Parathyroid adenoma (tissue), 2 donors: ENCODE results near the gene DDB1.

ENCODE experiments used
- H2AFZ ChIP-seq: fragments of 300-600 bp; sonication (generic); one replicate; pipeline ENCODE4 v1.7.0; 2017; ENCODE audit warnings: antibody characterized with exemption, mild to moderate bottlenecking
- H3K27ac ChIP-seq: fragments of 300-600 bp; sonication (generic); one replicate; pipeline ENCODE4 v1.7.0; 2017
- H3K27me3 ChIP-seq: fragments of 300-600 bp; sonication (generic); one replicate; pipeline ENCODE4 v1.7.0; 2017; ENCODE audit warnings: low read length; ENCODE audit not compliant: control insufficient read depth, insufficient read depth
- H3K36me3 ChIP-seq: fragments of 300-600 bp; sonication (generic); one replicate; pipeline ENCODE4 v1.7.0; 2017; ENCODE audit warnings: low read length; ENCODE audit not compliant: control insufficient read depth, insufficient read depth
- H3K4me1 ChIP-seq: fragments of 300-600 bp; sonication (generic); one replicate; pipeline ENCODE4 v1.7.0; 2017; ENCODE audit warnings: control low read depth
- H3K4me2 ChIP-seq: fragments of 300-600 bp; sonication (generic); one replicate; pipeline ENCODE4 v1.7.0; 2017; ENCODE audit warnings: low read length
- H3K4me3 ChIP-seq: fragments of 300-600 bp; sonication (generic); one replicate; pipeline ENCODE4 v1.7.0; 2017; ENCODE audit warnings: low read depth, low read length
- H3K79me2 ChIP-seq: fragments of 300-600 bp; sonication (generic); one replicate; pipeline ENCODE4 v1.7.0; 2017; ENCODE audit warnings: control low read depth
- H3K9ac ChIP-seq: fragments of 300-600 bp; sonication (generic); one replicate; pipeline ENCODE4 v1.7.0; 2017; ENCODE audit warnings: mild to moderate bottlenecking
- H3K9me3 ChIP-seq: fragments of 300-600 bp; sonication (generic); one replicate; pipeline ENCODE4 v1.7.0; 2017; ENCODE audit warnings: low read length; ENCODE audit not compliant: control insufficient read depth
- TF ChIP-seq, protein P1 (sequence below): fragments of 300-600 bp; sonication (generic); IDR thresholded peaks from one replicate; pipeline ENCODE4 v1.7.0; 2017; ENCODE audit warnings: antibody characterized with exemption, mild to moderate bottlenecking
- donor health status: primary hyperparathyroidism.

Gene DDB1

DNA sequence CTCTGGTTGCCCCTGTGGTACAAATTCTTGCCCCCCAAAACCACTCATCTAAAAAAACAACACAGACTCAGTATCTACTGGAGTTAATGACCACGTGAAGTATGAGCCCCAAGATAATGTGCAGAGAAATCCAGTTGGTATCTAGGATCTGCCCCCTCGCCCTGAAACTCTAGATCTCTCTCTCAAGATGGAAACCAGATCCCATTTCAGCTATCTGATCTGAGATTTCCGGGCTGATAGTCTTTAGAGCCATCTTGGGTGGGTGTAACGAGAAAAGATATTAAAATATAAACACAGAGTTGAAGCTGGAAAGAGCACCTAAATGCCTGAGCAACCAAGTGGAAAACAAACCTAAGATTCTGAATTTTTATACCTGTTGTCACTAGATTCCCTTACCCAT lies 23.8 kb downstream of the DDB1 start:
- no peak overlapping the region for H3K4me3 ChIP-seq
- TF ChIP-seq, protein P1, sequence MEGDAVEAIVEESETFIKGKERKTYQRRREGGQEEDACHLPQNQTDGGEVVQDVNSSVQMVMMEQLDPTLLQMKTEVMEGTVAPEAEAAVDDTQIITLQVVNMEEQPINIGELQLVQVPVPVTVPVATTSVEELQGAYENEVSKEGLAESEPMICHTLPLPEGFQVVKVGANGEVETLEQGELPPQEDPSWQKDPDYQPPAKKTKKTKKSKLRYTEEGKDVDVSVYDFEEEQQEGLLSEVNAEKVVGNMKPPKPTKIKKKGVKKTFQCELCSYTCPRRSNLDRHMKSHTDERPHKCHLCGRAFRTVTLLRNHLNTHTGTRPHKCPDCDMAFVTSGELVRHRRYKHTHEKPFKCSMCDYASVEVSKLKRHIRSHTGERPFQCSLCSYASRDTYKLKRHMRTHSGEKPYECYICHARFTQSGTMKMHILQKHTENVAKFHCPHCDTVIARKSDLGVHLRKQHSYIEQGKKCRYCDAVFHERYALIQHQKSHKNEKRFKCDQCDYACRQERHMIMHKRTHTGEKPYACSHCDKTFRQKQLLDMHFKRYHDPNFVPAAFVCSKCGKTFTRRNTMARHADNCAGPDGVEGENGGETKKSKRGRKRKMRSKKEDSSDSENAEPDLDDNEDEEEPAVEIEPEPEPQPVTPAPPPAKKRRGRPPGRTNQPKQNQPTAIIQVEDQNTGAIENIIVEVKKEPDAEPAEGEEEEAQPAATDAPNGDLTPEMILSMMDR, result no peak
- H3K4me2 ChIP-seq, result no peak overlapping the region
- H3K9me3 ChIP-seq, result no peaks in the 10 kb centered on the region
- no peak overlapping the region for H3K9ac ChIP-seq
- no peak overlapping the region for H2AFZ ChIP-seq
- peaks cover 4% of the 10 kb centered on the region for H3K4me1 ChIP-seq
- H3K36me3 ChIP-seq, result no peaks in the 10 kb centered on the region
- no peak overlapping the region for H3K27ac ChIP-seq
- no peaks in the 10 kb centered on the region for H3K27me3 ChIP-seq
- no peaks in the 10 kb centered on the region for H3K79me2 ChIP-seq

DNA sequence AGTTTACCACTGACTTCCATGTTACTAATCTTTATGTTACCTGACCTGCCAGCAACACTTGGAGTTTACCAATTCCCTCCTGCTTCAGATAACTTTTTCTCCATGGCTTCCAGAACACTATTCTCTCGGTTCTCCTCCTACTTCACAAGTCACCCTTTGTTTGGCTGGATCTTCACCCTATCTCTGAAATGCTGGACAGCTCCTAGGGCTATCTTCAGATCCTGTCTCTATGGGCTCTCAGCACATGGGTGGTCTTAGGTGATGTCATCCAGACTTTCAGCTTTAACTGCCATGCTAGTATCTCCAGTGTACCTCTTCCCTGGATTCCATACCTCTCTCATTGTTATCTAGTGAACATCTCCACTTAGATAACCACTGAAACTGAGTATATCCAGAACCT lies 25.6 kb downstream of the DDB1 start:
- no peaks in the 10 kb centered on the region for H3K9me3 ChIP-seq
- no peaks in the 10 kb centered on the region for H3K36me3 ChIP-seq
- H3K27ac ChIP-seq, result no peak overlapping the region
- H3K4me3 ChIP-seq, result no peak overlapping the region
- H3K27me3 ChIP-seq, result no peaks in the 10 kb centered on the region
- no peaks in the 10 kb centered on the region for H3K79me2 ChIP-seq
- H3K4me1 ChIP-seq, result peaks cover 4% of the 10 kb centered on the region
- no peak overlapping the region for H3K9ac ChIP-seq
- H2AFZ ChIP-seq, result no peak overlapping the region
- H3K4me2 ChIP-seq, result no peak overlapping the region
- TF ChIP-seq, protein P1, result no peak

DNA sequence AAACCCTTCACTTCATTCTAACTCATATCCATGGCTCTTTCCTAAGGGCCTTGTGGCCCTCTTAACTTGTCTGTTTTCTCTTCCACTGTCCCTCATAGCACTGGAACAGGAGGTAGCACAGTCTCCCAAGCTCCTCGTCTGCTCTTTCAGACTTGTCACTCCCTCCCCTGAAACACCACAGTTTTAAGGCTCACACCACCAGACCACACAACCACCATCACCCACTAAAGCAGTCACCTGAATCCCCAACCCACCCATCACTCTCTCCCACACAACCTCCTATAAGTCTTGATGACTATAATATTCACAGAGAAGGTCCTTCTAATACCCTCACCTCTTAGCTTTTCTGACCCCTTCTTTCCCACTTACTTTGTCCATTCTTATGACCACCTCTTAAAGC lies 26.7 kb downstream of the DDB1 start:
- Histone ChIP-seq H3K79me2 (no peaks in the 10 kb centered on the region), H3K27ac (no peak overlapping the region), H3K9ac (no peak overlapping the region), H3K4me1 (peaks cover 4% of the 10 kb centered on the region), H3K4me2 (no peak overlapping the region), H3K36me3 (no peaks in the 10 kb centered on the region), H3K27me3 (no peaks in the 10 kb centered on the region), H3K9me3 (no peaks in the 10 kb centered on the region), H3K4me3 (no peak overlapping the region), H2AFZ (no peak overlapping the region)
- TF ChIP-seq, protein P1, result no peak

DNA sequence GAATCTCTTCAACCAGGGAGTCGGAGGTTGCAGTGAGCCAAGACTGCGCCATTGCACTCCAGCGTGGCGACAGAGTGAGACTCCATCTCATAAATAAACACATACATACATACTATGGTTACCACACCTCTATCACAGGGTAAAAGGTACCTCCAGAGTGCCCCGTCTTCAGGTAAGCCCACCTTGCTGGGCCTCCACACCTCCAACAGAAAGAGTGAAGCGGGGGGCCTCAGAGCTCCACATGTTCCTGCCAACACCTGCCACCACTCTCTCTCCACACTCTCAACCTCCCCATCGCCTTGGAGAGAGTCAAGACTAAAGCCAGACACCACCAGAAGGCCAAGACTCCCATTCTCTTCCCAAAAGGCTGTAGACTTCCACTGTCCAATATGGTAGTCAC lies 27.5 kb downstream of the DDB1 start:
- Histone ChIP-seq H3K36me3 (no peaks in the 10 kb centered on the region), H2AFZ (no peak overlapping the region), H3K79me2 (no peaks in the 10 kb centered on the region)

DNA sequence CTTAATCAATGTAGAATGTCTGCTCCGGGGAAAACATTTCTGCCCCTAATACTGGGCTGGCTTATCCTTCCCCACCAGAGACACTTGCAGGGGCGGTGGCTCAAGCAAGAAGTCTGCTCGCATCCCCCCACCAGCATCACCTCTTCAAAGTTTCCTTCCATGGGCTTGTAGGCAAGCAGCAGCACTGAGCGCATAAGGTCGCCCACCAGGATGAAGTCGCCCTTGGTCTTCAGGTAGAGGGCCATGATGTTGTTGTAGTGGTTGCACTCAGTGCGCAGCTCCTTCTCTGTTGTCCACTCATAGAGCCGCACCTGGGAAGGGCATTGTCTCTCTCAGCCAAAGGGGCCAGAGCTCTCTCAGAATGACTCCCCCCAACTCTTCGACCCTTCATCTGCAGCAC lies 29.2 kb downstream of the DDB1 start:
- H3K79me2 ChIP-seq, result no peaks in the 10 kb centered on the region
- H3K27ac ChIP-seq, result no peak overlapping the region
- H3K4me2 ChIP-seq, result no peak overlapping the region
- no peak overlapping the region for H3K4me3 ChIP-seq
- no peak overlapping the region for H3K9ac ChIP-seq
- H3K27me3 ChIP-seq, result no peaks in the 10 kb centered on the region
- no peaks in the 10 kb centered on the region for H3K4me1 ChIP-seq
- H2AFZ ChIP-seq, result no peak overlapping the region
- no peaks in the 10 kb centered on the region for H3K9me3 ChIP-seq
- H3K36me3 ChIP-seq, result no peaks in the 10 kb centered on the region
- TF ChIP-seq, protein P1, result no peak

More for the DNA sequence above, 27.5 kb downstream of the DDB1 start:
- Histone ChIP-seq H3K9ac (no peak overlapping the region), H3K4me2 (no peak overlapping the region), H3K9me3 (no peaks in the 10 kb centered on the region), H3K27me3 (no peaks in the 10 kb centered on the region), H3K4me3 (no peak overlapping the region), H3K27ac (no peak overlapping the region), H3K4me1 (peaks cover 4% of the 10 kb centered on the region)
- TF ChIP-seq, protein P1, result no peak
